Liver (tissue), 9 donors: Measurements from ENCODE around the gene ONECUT1. TPM values are rescaled to one million over a fixed set of nuclear protein-coding genes. Genes with fewer than 3 reads are reported as not detected.

Source experiments
- DNase-seq: peaks from one replicate; pipeline ENCODE4 v3.0.0-alpha.2; 2017; ENCODE audit warnings: low spot score
- H3K27ac ChIP-seq, 2 donors: one replicate each; pipeline ENCODE4 v1.7.0; 2013; ENCODE audit warnings: inconsistent platforms in 2 of 2, low read length in 2 of 2, control low read depth in 1 of 2, low read depth in 1 of 2, mild to moderate bottlenecking in 1 of 2
- H3K27me3 ChIP-seq, 4 donors: one replicate each; pipeline versions ENCODE4 v1.6.1 to v1.7.0; 2013; ENCODE audit warnings: low read length in 3 of 4, inconsistent platforms in 1 of 4, mild to moderate bottlenecking in 1 of 4, moderate library complexity in 1 of 4; ENCODE audit not compliant: control insufficient read depth in 4 of 4, insufficient read depth in 4 of 4
- H3K36me3 ChIP-seq, 4 donors: one replicate each; pipeline versions ENCODE4 v1.6.1 to v1.7.0; 2013; ENCODE audit warnings: low read length in 3 of 4, mild to moderate bottlenecking in 3 of 4, low read depth in 1 of 4, moderate library complexity in 1 of 4; ENCODE audit not compliant: control insufficient read depth in 4 of 4, insufficient read depth in 3 of 4
- H3K4me1 ChIP-seq, 4 donors: one replicate each; pipeline versions ENCODE4 v1.6.1 to v1.7.0; 2013; ENCODE audit warnings: low read length in 3 of 4, mild to moderate bottlenecking in 3 of 4, moderate library complexity in 1 of 4; ENCODE audit not compliant: control insufficient read depth in 4 of 4, insufficient read depth in 4 of 4
- H3K4me3 ChIP-seq, 3 donors: one replicate each; pipeline versions ENCODE4 v1.6.1 to v1.7.0; 2013; ENCODE audit warnings: low read length in 3 of 3, control low read depth in 1 of 3, low read depth in 1 of 3, mild to moderate bottlenecking in 1 of 3
- H3K9ac ChIP-seq, 2 donors: one replicate each; pipeline ENCODE4 v1.7.0; 2013; ENCODE audit warnings: low read length in 2 of 2, mild to moderate bottlenecking in 2 of 2, moderate library complexity in 2 of 2, control low read depth in 1 of 2, low read depth in 1 of 2
- H3K9me3 ChIP-seq, 4 donors: one replicate each; pipeline versions ENCODE4 v1.6.1 to v1.7.0; 2013; ENCODE audit warnings: low read length in 3 of 4; ENCODE audit not compliant: control insufficient read depth in 4 of 4
- ATF3 ChIP-seq: IDR thresholded peaks from 2 replicates; pipeline ENCODE4 v1.6.1; 2016; ENCODE audit warnings: antibody characterized with exemption
- CTCF ChIP-seq: fragments of 150-350 bp; IDR thresholded peaks from 2 replicates; pipeline ENCODE4 v1.5.1; 2017; ENCODE audit warnings: improper control_type of control experiment, low read depth, low read length; ENCODE audit not compliant: missing input control
- EGR1 ChIP-seq, 2 donors: IDR thresholded peaks; 2 replicates each; pipeline ENCODE4 v1.6.1; 2016 to 2018; ENCODE audit warnings: antibody characterized with exemption in 2 of 2, low read depth in 2 of 2
- FOXA1 ChIP-seq: IDR thresholded peaks from 2 replicates; pipeline ENCODE4 v1.6.1; 2016; ENCODE audit warnings: antibody characterized with exemption
- FOXA2 ChIP-seq: IDR thresholded peaks from 2 replicates; pipeline ENCODE4 v1.6.1; 2016; ENCODE audit warnings: antibody characterized with exemption
- GABPA ChIP-seq, 2 donors: IDR thresholded peaks in 1 of 2; conservative IDR thresholded peaks in 1 of 2; 2 replicates each; pipeline ENCODE4 v1.6.1; 2016; ENCODE audit warnings: antibody characterized with exemption in 2 of 2, mild to moderate bottlenecking in 1 of 2, moderate library complexity in 1 of 2
- HNF4A ChIP-seq, 2 donors: conservative IDR thresholded peaks; 2 replicates each; pipeline ENCODE4 v1.6.1; 2016; ENCODE audit warnings: antibody characterized with exemption in 2 of 2, mild to moderate bottlenecking in 2 of 2
- HNF4G ChIP-seq: IDR thresholded peaks from 2 replicates; pipeline ENCODE4 v1.6.1; 2016; ENCODE audit warnings: antibody characterized with exemption
- JUND ChIP-seq, 2 donors: IDR thresholded peaks; 2 replicates each; pipeline ENCODE4 v1.6.1; 2016; ENCODE audit warnings: antibody characterized with exemption in 2 of 2
- MAX ChIP-seq: IDR thresholded peaks from 2 replicates; pipeline ENCODE4 v1.6.1; 2016; ENCODE audit warnings: antibody characterized with exemption
- NR2F2 ChIP-seq: IDR thresholded peaks from 2 replicates; pipeline ENCODE4 v1.6.1; 2016; ENCODE audit warnings: antibody characterized with exemption
- RAD21 ChIP-seq, 2 donors: IDR thresholded peaks; 2 replicates each; pipeline ENCODE4 v1.6.1; 2016; ENCODE audit warnings: antibody characterized with exemption in 2 of 2, mild to moderate bottlenecking in 2 of 2
- REST ChIP-seq: IDR thresholded peaks from 2 replicates; pipeline ENCODE4 v1.6.1; 2016; ENCODE audit warnings: antibody characterized with exemption, mild to moderate bottlenecking
- RXRA ChIP-seq, 2 donors: IDR thresholded peaks; 2 replicates each; pipeline ENCODE4 v1.6.1; 2017 to 2018; ENCODE audit warnings: antibody characterized with exemption in 2 of 2, mild to moderate bottlenecking in 1 of 2
- SP1 ChIP-seq: IDR thresholded peaks from 2 replicates; pipeline ENCODE4 v1.6.1; 2018; ENCODE audit warnings: antibody characterized with exemption, mild to moderate bottlenecking
- TAF1 ChIP-seq: conservative IDR thresholded peaks from 2 replicates; pipeline ENCODE4 v1.6.1; 2016; ENCODE audit warnings: antibody characterized with exemption, mild to moderate bottlenecking
- YY1 ChIP-seq: IDR thresholded peaks from 2 replicates; pipeline ENCODE4 v1.6.1; 2016; ENCODE audit warnings: antibody characterized with exemption, mild to moderate bottlenecking
- ZBTB33 ChIP-seq: IDR thresholded peaks from 2 replicates; pipeline ENCODE4 v1.6.1; 2016; ENCODE audit warnings: antibody characterized with exemption
- WGBS: extraction: QIAGEN DNeasy Blood & Tissue Kit; methylation state at CpG from one replicate; pipeline ENCODE4 v1.1.7; 2013; 5-methylcytosine and 5-hydroxymethylcytosine counted together
- polyA plus RNA-seq, 2 donors: library from polyadenylated mRNA; stranded (reverse) in 1 of 2; unstranded in 1 of 2; fragments of 200-250 nt in 1 of 2; fragments of >200 nt in 1 of 2; fragmentation: Nextera tagmentation in 1 of 2; extraction: Ambion mirVana in 1 of 2; gene quantifications; one replicate each; pipeline versions ENCODE4 v1.2.1 to v1.2.3, GENCODE V29; 2013 to 2015
- total RNA-seq, 2 donors: library from RNA; depleted of rRNA; stranded (reverse); fragments of >200 nt; gene quantifications; one replicate each; pipeline ENCODE4 v1.2.3, GENCODE V29; 2014
- donor health status: healthy.
- donor health status: healthy.
- donor health status: healthy.
- donor health status: healthy.
- donor health status: healthy.

ONECUT1 gene
- total and polyA plus RNA-seq, 4 donors: 7.7 to 51.0 (median 14.8) TPM

GRCh38 chr15:52710050-52710707, 80.0 kb downstream of the ONECUT1 start:
- 86% methylated on average over 1 of the region's 1 CpG for WGBS
- no peak for TF ChIP-seq NR2F2
- no peak for TF ChIP-seq EGR1 (IDR thresholded peaks at IDR 0.05; ENCODE audit: low read depth in 2 of 2)
- TF ChIP-seq RXRA (IDR thresholded peaks at IDR 0.05): no peak
- no peak for TF ChIP-seq YY1
- TF ChIP-seq FOXA2: no peak
- no peak for TF ChIP-seq HNF4A (conservative IDR thresholded peaks at IDR 0.05)
- TF ChIP-seq SP1: no peak
- TF ChIP-seq TAF1: no peak
- no peak for TF ChIP-seq ZBTB33
- TF ChIP-seq GABPA (IDR thresholded peaks at IDR 0.05 in 1 of 2, conservative IDR thresholded peaks at IDR 0.05 in 1 of 2): no peak
- TF ChIP-seq FOXA1: no peak
- peak overlapping the region; percentile 82 to 85 for H3K27ac ChIP-seq
- peaks cover 3 to 33% (median 14%) of the 10 kb centered on the region in 4 donors for H3K4me1 ChIP-seq
- H3K9ac ChIP-seq: no peak overlapping the region
- no peaks in the 10 kb centered on the region for H3K36me3 ChIP-seq
- peak overlapping the region in 2 of 3 donors; percentile 42 to 75 for H3K4me3 ChIP-seq
- no peaks in the 10 kb centered on the region for H3K27me3 ChIP-seq
- no peaks in the 10 kb centered on the region for H3K9me3 ChIP-seq
- DNase-seq: no peak

- Histone ChIP-seq H3K27ac (peak overlapping the region; percentile 82 to 85), H3K4me3 (peak overlapping the region; percentile 42 to 85 (median 75)), H3K9me3 (no peaks in the 10 kb centered on the region), H3K9ac (peak overlapping the region; percentile 60 to 78), H3K36me3 (no peaks in the 10 kb centered on the region), H3K4me1 (peaks cover 3 to 33% (median 14%) of the 10 kb centered on the region in 4 donors), H3K27me3 (no peaks in the 10 kb centered on the region)
- peak; percentile 67 for DNase-seq
- WGBS: 25% methylated on average over 10 of the region's 10 CpGs
- TF ChIP-seq YY1 (peak; percentile 54), JUND (IDR thresholded peaks at IDR 0.05) (peak; percentile 47 to 73), TAF1 (peak; percentile 84), MAX (peak; percentile 86), ATF3 (peak; percentile 70), RAD21 (IDR thresholded peaks at IDR 0.05) (peak in 1 of 2 donors; percentile 32), CTCF (no peak), SP1 (peak; percentile 65), RXRA (IDR thresholded peaks at IDR 0.05) (peak; percentile 81 to 94), FOXA1 (peak; percentile 64), REST (peak; percentile 36), ZBTB33 (peak; percentile 79), EGR1 (IDR thresholded peaks at IDR 0.05; ENCODE audit: low read depth in 2 of 2) (no peak), GABPA (IDR thresholded peaks at IDR 0.05 in 1 of 2, conservative IDR thresholded peaks at IDR 0.05 in 1 of 2) (no peak), FOXA2 (peak; percentile 75), NR2F2 (peak; percentile 36), HNF4A (conservative IDR thresholded peaks at IDR 0.05) (peak; percentile 61 to 83), HNF4G (no peak)
These were observed 80.8 kb downstream of the ONECUT1 start for GRCh38 chr15:52709187-52709981.
